Measurements from ENCODE around the gene IAH1.

GRCh38 chr2:9494081-9494480, 19.7 kb downstream of the IAH1 start:
- TF ChIP-seq CTCF (IDR thresholded peaks at IDR 0.05) (no peak), POLR2A (IDR thresholded peaks at IDR 0.05) (no peak)

Data from vagina (tissue), 2 donors.